OCI-LY7 (cell line): ENCODE measurements around the gene RMND5A. TPM values are rescaled to one million over a fixed set of nuclear protein-coding genes. Genes with fewer than 3 reads are reported as not detected.

Experiments used
- BruUV-seq: library from RNA; stranded (reverse); fragments of 400-500 nt; replicated peaks from 2 replicates; lab custom pipeline; 2021; lab: Mats Ljungman, UMichigan
- CTCF ChIA-PET: fragments of 300-600 bp; sonication (Branson Sonifier 250); formaldehyde crosslinking; loops from one replicate; lab custom pipeline; 2022; ENCODE audit warnings: antibody characterized with exemption; ENCODE audit not compliant: unreplicated experiment; lab: Charles Lee
- POLR2A ChIA-PET: fragments of 300-600 bp; sonication (Branson Sonifier 250); formaldehyde crosslinking; loops from one replicate; lab custom pipeline; 2022; ENCODE audit warnings: antibody characterized with exemption; lab: Charles Lee
- DNase-seq: peaks from one replicate; pipeline ENCODE4 v3.0.0-alpha.2; 2015; ENCODE audit warnings: low spot score
- H2AFZ ChIP-seq: fragments of 200-600 bp; sonication (generic), shearing (Covaris generic); 2 replicates; pipeline ENCODE4 v1.6.1; 2014; ENCODE audit warnings: mild to moderate bottlenecking, antibody characterized with exemption, low read length, moderate library complexity
- H3K27ac ChIP-seq: fragments of 200-600 bp; sonication (generic); 2 replicates; pipeline ENCODE4 v1.5.1; 2014; ENCODE audit warnings: mixed run types, low read depth, mild to moderate bottlenecking, moderate library complexity, low read length, inconsistent platforms; ENCODE audit not compliant: poor library complexity, severe bottlenecking
- H3K36me3 ChIP-seq: fragments of 200-600 bp; sonication (generic); 2 replicates; pipeline ENCODE4 v1.6.1; 2014; ENCODE audit warnings: mild to moderate bottlenecking, antibody characterized with exemption, low read length, moderate library complexity, mixed read lengths; ENCODE audit not compliant: insufficient read depth
- H3K4me1 ChIP-seq: fragments of 200-600 bp; sonication (generic); 2 replicates; pipeline ENCODE4 v1.5.1; 2014; ENCODE audit warnings: mild to moderate bottlenecking, low read length; ENCODE audit not compliant: insufficient read depth, poor library complexity, severe bottlenecking
- H3K4me2 ChIP-seq: fragments of 200-600 bp; sonication (generic); 2 replicates; pipeline ENCODE4 v1.6.1; 2014; ENCODE audit warnings: mild to moderate bottlenecking, low read length
- H3K4me3 ChIP-seq: fragments of 200-600 bp; sonication (generic); 2 replicates; pipeline ENCODE4 v1.5.1; 2014; ENCODE audit warnings: mild to moderate bottlenecking, low read depth, low read length; ENCODE audit not compliant: poor library complexity, severe bottlenecking
- H3K79me2 ChIP-seq: fragments of 200-600 bp; sonication (generic); 2 replicates; pipeline ENCODE4 v1.6.1; 2016; ENCODE audit warnings: low read depth, mild to moderate bottlenecking, low read length, moderate library complexity, mixed read lengths; ENCODE audit not compliant: insufficient read depth
- H3K9me2 ChIP-seq: fragments of 200-600 bp; sonication (generic); 2 replicates; pipeline ENCODE4 v1.6.1; 2016; ENCODE audit warnings: mild to moderate bottlenecking, low read length, mixed read lengths; ENCODE audit not compliant: insufficient read depth
- H3K9me3 ChIP-seq: fragments of 200-600 bp; sonication (generic); 2 replicates; pipeline ENCODE4 v1.6.1; 2014; ENCODE audit warnings: mild to moderate bottlenecking, mixed run types, low read length, mixed read lengths
- H4K20me1 ChIP-seq: fragments of 200-600 bp; sonication (generic); 2 replicates; pipeline ENCODE4 v1.6.1; 2014; ENCODE audit warnings: mild to moderate bottlenecking, antibody characterized with exemption, low read length, moderate library complexity, mixed read lengths; ENCODE audit not compliant: insufficient read depth
- CTCF ChIP-seq: fragments of 200-600 bp; sonication (generic); conservative IDR thresholded peaks from 2 replicates; pipeline ENCODE4 v1.5.1; 2014; ENCODE audit warnings: mild to moderate bottlenecking, antibody characterized with exemption, low read length, moderate library complexity, mixed read lengths
- EZH2phosphoT487 ChIP-seq: fragments of 200-600 bp; sonication (generic); IDR thresholded peaks from 2 replicates; pipeline ENCODE4 v1.6.1; 2018; ENCODE audit warnings: low read depth, borderline replicate concordance, mild to moderate bottlenecking, mixed run types, antibody characterized with exemption, low read length, moderate library complexity, mixed read lengths
- intact Hi-C: fragments of 100-400 bp; cut with micrococcal nuclease; formaldehyde crosslinking; loops from one replicate; pipeline ENCODE4 v1.10.0; 2022; ENCODE audit not compliant: unreplicated experiment
- total RNA-seq, 2 experiments: library from RNA; depleted of rRNA in 1 of 2; stranded (reverse); fragments of >200 nt in 1 of 2; shearing (Covaris generic) in 1 of 2; gene quantifications; 2 replicates each; pipeline ENCODE4 v1.2.3, GENCODE V29; 2014 to 2022

Gene RMND5A
- total RNA-seq, 2 experiments from 2014 or later = 60.6 to 62.7 TPM

GRCh38 chr2:86807133-86807467 lies 87.0 kb downstream of the RMND5A start:
- no peak for DNase-seq
- POLR2A ChIA-PET = no interaction called here
- H3K9me2 ChIP-seq = no peaks in the 10 kb centered on the region
- peak overlapping the region; percentile 61; the same call in 1 of the 2 replicates for H3K4me2 ChIP-seq
- no peaks in the 10 kb centered on the region for H4K20me1 ChIP-seq
- no peak for TF ChIP-seq EZH2phosphoT487
- TF ChIP-seq CTCF = no peak
- H2AFZ ChIP-seq = peak overlapping the region; percentile 60; the same call in 1 of the 2 replicates
- H3K9me3 ChIP-seq = no peaks in the 10 kb centered on the region
- no peaks in the 10 kb centered on the region for H3K79me2 ChIP-seq
- H3K4me1 ChIP-seq = peaks cover 3% of the 10 kb centered on the region
- H3K4me3 ChIP-seq = no peak overlapping the region
- H3K36me3 ChIP-seq = no peaks in the 10 kb centered on the region
- CTCF ChIA-PET = no interaction called here
- H3K27ac ChIP-seq = no peak overlapping the region
- intact Hi-C loops = no loop called here
- no TSS peak for BruUV-seq

DNA sequence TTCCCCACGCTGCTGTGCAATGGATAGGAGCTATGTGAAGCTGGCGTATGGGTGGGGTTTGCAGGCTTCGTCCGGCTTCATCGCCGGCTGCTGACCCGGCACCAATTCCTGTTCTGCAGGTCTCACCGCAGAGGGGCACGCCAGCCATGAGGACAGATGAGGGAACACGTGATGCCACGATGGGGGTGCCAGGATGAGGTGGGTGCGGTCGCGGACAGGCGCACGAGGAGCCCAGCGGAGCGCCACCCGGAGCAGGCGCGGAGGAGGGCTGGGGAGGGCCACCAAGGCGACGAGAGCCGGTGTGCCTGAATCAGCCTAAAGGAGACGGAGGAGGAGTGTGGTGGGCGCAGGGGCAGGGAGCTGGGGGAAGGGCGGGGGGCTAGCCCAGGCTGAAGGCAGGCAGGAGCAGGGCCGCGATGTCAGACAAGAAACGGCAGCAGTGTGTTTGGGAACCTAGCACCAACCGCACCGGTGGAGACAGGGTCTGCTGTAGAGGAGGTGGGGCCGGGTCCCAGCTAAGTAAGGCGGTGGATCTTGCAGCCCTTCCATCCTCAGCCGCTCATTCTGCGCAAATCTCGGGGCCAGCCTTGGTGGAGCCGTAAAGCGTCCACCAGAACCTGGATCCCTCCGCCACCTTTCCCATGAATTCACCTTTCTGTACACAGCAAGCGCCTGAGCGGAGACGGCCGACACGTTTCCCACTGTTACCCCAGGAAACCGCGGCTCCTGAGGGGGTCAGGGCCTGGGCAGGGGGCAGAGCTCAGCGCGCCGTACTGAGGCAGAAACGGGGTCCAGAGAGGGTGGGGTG lies 87.6 kb downstream of the RMND5A start:
- DNase-seq = no peak
- H3K9me2 ChIP-seq = no peaks in the 10 kb centered on the region
- no peaks in the 10 kb centered on the region for H3K9me3 ChIP-seq
- H3K36me3 ChIP-seq = no peaks in the 10 kb centered on the region
- H3K4me3 ChIP-seq = peak overlapping the region; percentile 41
- H3K4me2 ChIP-seq = peak overlapping the region; percentile 61
- H3K27ac ChIP-seq = no peak overlapping the region
- ChIA-PET CTCF (no interaction called here), POLR2A (interaction anchor here (0.8 kb wide), 1 partner anchor 41 kb away, joined by 3 read pairs; no protein-coding TSS in a partner anchor)
- H4K20me1 ChIP-seq = no peaks in the 10 kb centered on the region
- intact Hi-C loops = no loop called here
- no peak for TF ChIP-seq EZH2phosphoT487
- TF ChIP-seq CTCF = no peak
- peak overlapping the region; percentile 60; the same call in 1 of the 2 replicates for H2AFZ ChIP-seq
- peaks cover 3% of the 10 kb centered on the region for H3K4me1 ChIP-seq
- H3K79me2 ChIP-seq = no peaks in the 10 kb centered on the region
- BruUV-seq = no TSS peak
